OCI-LY3 (cell line): ENCODE results near the gene ARID3A.
A peak's percentile ranks its signal among the peaks of the same experiment; 100 is the strongest.

Source experiments
- H2AFZ ChIP-seq: fragments of 200-600, 300-600 bp; shearing (Covaris generic); 2 replicates; pipeline ENCODE4 v1.6.0; 2014; ENCODE audit warnings: antibody characterized with exemption, low read depth, low read length
- H3K27ac ChIP-seq: fragments of 200-600, 300-600 bp; sonication (generic); 2 replicates; pipeline ENCODE4 v1.5.1; 2014; ENCODE audit warnings: mild to moderate bottlenecking, low read length, moderate library complexity, mixed read lengths
- H3K27me3 ChIP-seq: fragments of 200-600, 300-600 bp; sonication (generic); 2 replicates; pipeline ENCODE4 v1.6.1; 2014; ENCODE audit warnings: low read depth, low read length, mixed read lengths
- H3K36me3 ChIP-seq: fragments of 200-600, 300-600 bp; sonication (generic); replicated peaks from 2 replicates; pipeline ENCODE3; 2014; ENCODE audit warnings: low read depth, low read length, mixed read lengths
- H3K4me1 ChIP-seq: fragments of 300-600, 200-600 bp; sonication (generic); 2 replicates; pipeline ENCODE4 v1.6.1; 2014; ENCODE audit warnings: low read length, mixed read lengths
- H3K4me2 ChIP-seq: fragments of 200-600, 300-600 bp; sonication (generic); 2 replicates; pipeline ENCODE4 v1.6.1; 2014; ENCODE audit warnings: low read length, mixed read lengths
- H3K4me3 ChIP-seq: fragments of 300-600, 200-600 bp; sonication (generic); 2 replicates; pipeline ENCODE4 v1.5.1; 2014; ENCODE audit warnings: antibody characterized with exemption, mild to moderate bottlenecking, low read length, moderate library complexity
- H3K79me2 ChIP-seq: fragments of 300-600, 200-600 bp; shearing (Covaris generic); 2 replicates; pipeline ENCODE4 v1.6.1; 2014; ENCODE audit warnings: mild to moderate bottlenecking, low read length, mixed read lengths
- H3K9ac ChIP-seq: fragments of 300-600, 200-600 bp; shearing (Covaris generic); 2 replicates; pipeline ENCODE4 v1.6.0; 2014; ENCODE audit warnings: mild to moderate bottlenecking, low read length, moderate library complexity
- H3K9me3 ChIP-seq: fragments of 200-600, 300-600 bp; shearing (Covaris generic); 2 replicates; pipeline ENCODE4 v1.6.1; 2014; ENCODE audit warnings: low read length, mixed read lengths; ENCODE audit not compliant: insufficient read depth
- H4K20me1 ChIP-seq: fragments of 200-600, 300-600 bp; sonication (generic); 2 replicates; pipeline ENCODE4 v1.6.1; 2016; ENCODE audit warnings: low read length, mixed read lengths; ENCODE audit not compliant: insufficient read depth
- CTCF ChIP-seq: fragments of 200-600, 300-600 bp; sonication (generic); IDR thresholded peaks from 2 replicates; pipeline ENCODE4 v1.5.1; 2014; ENCODE audit warnings: antibody characterized with exemption, low read length, low read depth
- EZH2phosphoT487 ChIP-seq: fragments of 200-600 bp; shearing (Covaris generic); IDR thresholded peaks from 2 replicates; pipeline ENCODE4 v1.6.1; 2018; ENCODE audit warnings: antibody characterized with exemption, mixed run types, low read depth

The ARID3A gene

DNA sequence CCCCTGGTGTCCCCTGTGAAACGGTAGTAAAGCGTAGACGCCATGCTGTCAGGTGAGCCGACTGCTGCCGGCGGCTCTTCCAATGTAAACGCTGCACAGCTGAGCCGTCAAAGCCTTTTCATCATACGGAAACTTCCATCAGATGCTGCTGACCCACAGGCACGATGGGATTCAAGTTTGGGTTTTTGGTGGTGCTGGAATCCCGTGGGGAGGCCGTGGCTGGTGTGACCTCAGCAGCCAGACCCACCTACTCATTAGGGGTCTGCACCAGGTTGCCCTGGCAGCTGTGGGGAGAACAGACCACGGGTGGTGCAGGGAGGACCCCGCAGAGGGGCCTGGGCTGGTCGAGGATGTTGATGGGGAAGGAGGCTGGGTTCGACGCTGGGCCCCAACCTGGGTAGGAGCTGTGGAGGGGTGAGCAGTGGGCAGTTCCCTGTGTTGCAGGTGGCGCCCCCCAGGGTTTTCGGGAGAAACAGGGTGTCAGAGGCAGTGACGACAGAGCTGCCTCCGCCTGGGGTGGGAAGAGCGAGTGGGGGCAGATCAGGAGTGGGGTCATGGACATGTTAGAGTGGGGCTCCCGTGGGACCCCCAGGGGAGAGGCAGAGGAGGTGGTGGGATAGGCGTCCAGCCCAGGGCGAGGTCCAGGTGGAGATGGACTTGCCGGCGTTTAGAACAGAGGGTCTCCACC is 81.0 kb downstream of the ARID3A start:
- Histone ChIP-seq H3K4me1 (no peaks in the 10 kb centered on the region), H4K20me1 (peaks cover 8% of the 10 kb centered on the region; the same call in 1 of the 2 replicates), H3K9me3 (no peaks in the 10 kb centered on the region), H3K27me3 (no peaks in the 10 kb centered on the region), H3K27ac (no peak overlapping the region), H3K4me2 (no peak overlapping the region), H3K9ac (no peak overlapping the region), H2AFZ (no peak overlapping the region), H3K4me3 (no peak overlapping the region), H3K79me2 (no peaks in the 10 kb centered on the region; the same call in 1 of the 2 replicates), H3K36me3 (peaks cover 40% of the 10 kb centered on the region)
- TF ChIP-seq CTCF (0 out of 2 replicates have a peak, but pooled peaks have one; percentile 6), EZH2phosphoT487 (no peak)

GRCh38 chr19:1007399-1008251 is 81.8 kb downstream of the ARID3A start:
- no peak overlapping the region for H3K27ac ChIP-seq
- no peaks in the 10 kb centered on the region for H3K27me3 ChIP-seq
- H3K4me2 ChIP-seq: no peak overlapping the region
- TF ChIP-seq EZH2phosphoT487: no peak
- no peak for TF ChIP-seq CTCF
- no peaks in the 10 kb centered on the region; the same call in 1 of the 2 replicates for H3K79me2 ChIP-seq
- H4K20me1 ChIP-seq: peaks cover 8% of the 10 kb centered on the region; the same call in 1 of the 2 replicates
- no peak overlapping the region for H3K4me3 ChIP-seq
- H2AFZ ChIP-seq: no peak overlapping the region
- H3K36me3 ChIP-seq: peaks cover 46% of the 10 kb centered on the region
- no peaks in the 10 kb centered on the region for H3K4me1 ChIP-seq
- no peak overlapping the region for H3K9ac ChIP-seq
- H3K9me3 ChIP-seq: no peaks in the 10 kb centered on the region

DNA sequence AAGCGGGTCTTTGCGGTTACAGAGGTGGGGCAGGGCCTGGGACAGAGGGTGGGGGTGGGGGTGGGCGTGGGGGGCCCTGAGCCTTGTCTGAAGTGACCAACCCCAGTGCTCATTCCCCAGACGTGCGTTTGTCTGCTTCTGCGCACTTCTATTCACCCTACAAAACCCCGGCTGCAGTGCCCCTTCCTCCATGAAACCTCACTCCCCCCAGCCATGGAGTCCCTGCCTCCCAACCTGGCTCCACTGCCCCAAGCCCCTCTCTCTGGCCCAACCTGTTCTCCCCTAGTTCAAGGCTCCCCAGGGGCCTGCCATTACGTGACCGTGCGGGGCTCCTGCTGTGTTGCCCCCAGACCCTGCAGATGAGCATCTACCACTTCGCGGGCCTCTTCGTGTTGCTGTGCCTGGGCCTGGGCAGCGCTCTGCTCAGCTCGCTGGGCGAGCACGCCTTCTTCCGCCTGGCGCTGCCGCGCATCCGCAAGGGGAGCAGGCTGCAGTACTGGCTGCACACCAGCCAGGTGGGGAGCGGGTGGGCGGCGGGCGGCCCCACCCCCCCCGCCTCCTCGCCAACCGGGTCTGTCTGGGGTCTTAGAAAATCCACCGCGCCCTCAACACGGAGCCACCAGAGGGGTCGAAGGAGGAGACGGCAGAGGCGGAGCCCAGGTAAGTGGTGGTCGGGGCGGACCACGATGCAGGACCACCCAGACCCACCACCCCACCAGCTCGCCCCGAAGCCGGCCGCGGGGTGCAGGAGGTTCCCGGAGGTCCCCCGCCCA is 82.6 kb downstream of the ARID3A start:
- H3K79me2 ChIP-seq: peaks cover 6% of the 10 kb centered on the region
- H3K9ac ChIP-seq: no peak overlapping the region
- no peak overlapping the region for H2AFZ ChIP-seq
- H4K20me1 ChIP-seq: peaks cover 9% of the 10 kb centered on the region
- H3K36me3 ChIP-seq: peaks cover 51% of the 10 kb centered on the region
- H3K27me3 ChIP-seq: no peaks in the 10 kb centered on the region
- no peaks in the 10 kb centered on the region for H3K4me1 ChIP-seq
- no peak for TF ChIP-seq EZH2phosphoT487
- TF ChIP-seq CTCF: no peak
- H3K27ac ChIP-seq: no peak overlapping the region
- no peaks in the 10 kb centered on the region for H3K9me3 ChIP-seq
- H3K4me2 ChIP-seq: no peak overlapping the region
- no peak overlapping the region for H3K4me3 ChIP-seq
